HCT116 (cell line): Measurements from ENCODE around the gene CNTNAP2. TPM values are rescaled to one million over a fixed set of nuclear protein-coding genes. Genes with fewer than 3 reads are reported as not detected.

ENCODE experiments used
- ATAC-seq: fragments of 200-7000 bp; cut with Tn5 transposase; 2 replicates; pipeline ENCODE4 v1.9.1; 2020; ENCODE audit warnings: mild to moderate bottlenecking, moderate library complexity
- BruUV-seq: library from RNA; stranded (reverse); fragments of 400-500 nt; replicated peaks from 2 replicates; lab custom pipeline; 2021; lab: Mats Ljungman, UMichigan
- CTCF ChIA-PET: fragments of 300-600 bp; sonication (Branson Sonifier 250); formaldehyde crosslinking; loops from one replicate; lab custom pipeline; 2021; ENCODE audit warnings: antibody characterized with exemption; lab: Charles Lee
- POLR2A ChIA-PET: fragments of 300-600, 350-600 bp; sonication (Branson Sonifier 250); formaldehyde crosslinking; loops from one replicate; lab custom pipeline; 2021; ENCODE audit warnings: antibody characterized with exemption; lab: Charles Lee
- RAD21 ChIA-PET, 2 experiments: fragments of 300-600 bp; sonication (Branson Sonifier 250); formaldehyde crosslinking; loops; one replicate each; lab custom pipeline; 2023; ENCODE audit warnings: low total read pairs in 2 of 2; ENCODE audit not compliant: uncharacterized antibody in 2 of 2, unreplicated experiment in 2 of 2, low non-redundant PET in 1 of 2; lab: Charles Lee
- DNase-seq: peaks from one replicate; pipeline ENCODE4 v3.0.0-alpha.2; 2010; ENCODE audit warnings: low read depth, low spot score
- H2AFZ ChIP-seq: fragments of 200-600 bp; shearing (Covaris generic), sonication (generic); 2 replicates; pipeline ENCODE4 v1.6.1; 2017; ENCODE audit warnings: low read depth, mixed run types, mixed read lengths, antibody characterized with exemption, low read length; ENCODE audit not compliant: poor library complexity, severe bottlenecking
- H3K27ac ChIP-seq: 2 replicates; pipeline ENCODE4 v1.5.1; 2012; ENCODE audit warnings: low read depth, low read length
- H3K27me3 ChIP-seq: fragments of 200-600 bp; sonication (generic); 2 replicates; pipeline ENCODE4 v1.6.1; 2016; ENCODE audit warnings: mixed run types, low read length, mixed read lengths; ENCODE audit not compliant: insufficient read depth
- H3K36me3 ChIP-seq, 2 experiments: fragments of 200-500 bp in 1 of 2; fragments of 200-600 bp in 1 of 2; sonication (Bioruptor generic) in 1 of 2; sonication (generic) in 1 of 2; 2 replicates each; pipeline versions ENCODE4 v1.5.1 to v1.6.1; 2014 to 2016; ENCODE audit warnings: low read length in 2 of 2, inconsistent platforms in 1 of 2, mixed read lengths in 1 of 2, mixed run types in 1 of 2; ENCODE audit not compliant: insufficient read depth in 2 of 2, control insufficient read depth in 1 of 2
- H3K4me1 ChIP-seq, 2 experiments: fragments of 200-600 bp in 1 of 2; sonication (generic) in 1 of 2; 2 replicates each; pipeline versions ENCODE4 v1.5.1 to v1.6.1; 2012 to 2017; ENCODE audit warnings: low read length in 2 of 2, inconsistent platforms in 1 of 2, mild to moderate bottlenecking in 1 of 2, mixed read lengths in 1 of 2, mixed run types in 1 of 2, moderate library complexity in 1 of 2; ENCODE audit not compliant: insufficient read depth in 2 of 2, control insufficient read depth in 1 of 2
- H3K4me2 ChIP-seq: fragments of 200-600 bp; sonication (generic); 2 replicates; pipeline ENCODE4 v1.6.1; 2017; ENCODE audit warnings: mixed run types, low read length, mixed read lengths
- H3K4me3 ChIP-seq, 2 experiments: fragments of 200-600 bp in 1 of 2; sonication (generic) in 1 of 2; replicated peaks in 1 of 2; 2 replicates each; pipeline ENCODE4 v1.5.1; 2011 to 2016; ENCODE audit warnings: low read length in 2 of 2, control low read depth in 1 of 2, low read depth in 1 of 2, mild to moderate bottlenecking in 1 of 2, mixed read lengths in 1 of 2, mixed run types in 1 of 2
- H3K79me2 ChIP-seq: fragments of 200-600 bp; sonication (generic); 2 replicates; pipeline ENCODE4 v1.6.1; 2017; ENCODE audit warnings: mild to moderate bottlenecking, mixed run types, low read length, moderate library complexity, mixed read lengths; ENCODE audit not compliant: insufficient read depth
- H3K9ac ChIP-seq: fragments of 200-600 bp; sonication (generic); 2 replicates; pipeline ENCODE4 v1.6.1; 2016; ENCODE audit warnings: low read length, mixed read lengths
- H3K9me2 ChIP-seq: fragments of 200-600 bp; sonication (generic), shearing (Covaris generic); 2 replicates; pipeline ENCODE4 v1.6.1; 2017; ENCODE audit warnings: mixed run types, mild to moderate bottlenecking, moderate library complexity; ENCODE audit not compliant: insufficient read depth
- H3K9me3 ChIP-seq, 2 experiments: fragments of 200-500 bp in 1 of 2; fragments of 200-600 bp in 1 of 2; sonication (Bioruptor generic) in 1 of 2; sonication (generic) in 1 of 2; 2 replicates each; pipeline ENCODE4 v1.6.1; 2014 to 2017; ENCODE audit warnings: low read length in 2 of 2, mixed read lengths in 2 of 2, inconsistent platforms in 1 of 2, low read depth in 1 of 2, mild to moderate bottlenecking in 1 of 2, mixed run types in 1 of 2, moderate library complexity in 1 of 2; ENCODE audit not compliant: control insufficient read depth in 1 of 2, insufficient read depth in 1 of 2
- H4K20me1 ChIP-seq: fragments of 200-600 bp; sonication (generic), shearing (Covaris generic); 2 replicates; pipeline ENCODE4 v1.6.1; 2017; ENCODE audit warnings: mixed run types, mild to moderate bottlenecking, moderate library complexity; ENCODE audit not compliant: insufficient read depth
- CBX3 ChIP-seq: IDR thresholded peaks from 2 replicates; pipeline ENCODE4 v1.6.1; 2012; ENCODE audit warnings: low read depth
- CTCF ChIP-seq, 3 experiments: fragments of 200-600 bp in 1 of 3; sonication (generic) in 1 of 3; IDR thresholded peaks in 2 of 3; conservative IDR thresholded peaks in 1 of 3; 2 replicates each; pipeline ENCODE4 v1.5.1; 2012 to 2017; ENCODE audit warnings: low read depth in 2 of 3, low read length in 2 of 3, antibody characterized with exemption in 1 of 3, borderline replicate concordance in 1 of 3, control low read depth in 1 of 3, mild to moderate bottlenecking in 1 of 3, mixed read lengths in 1 of 3, mixed run types in 1 of 3, moderate library complexity in 1 of 3; ENCODE audit not compliant: insufficient read depth in 1 of 3
- EZH2 ChIP-seq: fragments of 200-600 bp; sonication (generic); IDR thresholded peaks from 2 replicates; pipeline ENCODE4 v1.6.1; 2017; ENCODE audit warnings: antibody characterized with exemption, mixed run types
- POLR2A ChIP-seq: IDR thresholded peaks from 2 replicates; pipeline ENCODE4 v1.7.0; 2011; ENCODE audit warnings: borderline replicate concordance; ENCODE audit not compliant: insufficient read depth, insufficient read length; ENCODE audit errors: extremely low read depth
- POLR2AphosphoS5 ChIP-seq: IDR thresholded peaks from 2 replicates; pipeline ENCODE4 v1.6.1; 2011; ENCODE audit warnings: mild to moderate bottlenecking, low read depth, low read length, moderate library complexity
- REST ChIP-seq: IDR thresholded peaks from 2 replicates; pipeline ENCODE4 v1.6.1; 2012; ENCODE audit warnings: low read depth
- YY1 ChIP-seq: IDR thresholded peaks from 2 replicates; pipeline ENCODE4 v1.6.1; 2011; ENCODE audit warnings: low read length, low read depth, moderate library complexity, mild to moderate bottlenecking; ENCODE audit not compliant: insufficient replicate concordance; ENCODE audit errors: extremely low read depth
- intact Hi-C: fragments of 100-400 bp; cut with micrococcal nuclease; formaldehyde crosslinking; loops from 2 replicates; pipeline ENCODE4 v1.10.0; 2022
- total RNA-seq: library from RNA; stranded (reverse); gene quantifications from one replicate; pipeline ENCODE4 v1.2.1, GENCODE V29; 2021; ENCODE audit not compliant: unreplicated experiment
- TF ChIP-seq, protein P1 (sequence below): IDR thresholded peaks from 2 replicates; pipeline ENCODE4 v1.6.1; 2011; ENCODE audit warnings: mild to moderate bottlenecking, low read length, moderate library complexity; ENCODE audit not compliant: insufficient replicate concordance; ENCODE audit errors: extremely low read depth

CNTNAP2 gene
- total RNA-seq, 1 experiment from 2014 or later, result 0.37 TPM

GRCh38 chr7:146665023-146665422, 548.4 kb downstream of the CNTNAP2 start:
- ChIA-PET POLR2A (no interaction called here), RAD21 (no interaction called here)
- H3K27me3 ChIP-seq, result no peaks in the 10 kb centered on the region

GRCh38 chr7:146670532-146670931, 553.9 kb downstream of the CNTNAP2 start:
- no peak for ATAC-seq
- ChIA-PET RAD21 (no interaction called here), CTCF (no interaction called here), POLR2A (no interaction called here)
- Histone ChIP-seq H3K36me3 (no peaks in the 10 kb centered on the region), H3K9me3 (peaks cover 11 to 33% of the 10 kb centered on the region in 2 experiments; a peak in 3 of 4 replicates), H4K20me1 (no peaks in the 10 kb centered on the region), H3K9me2 (no peaks in the 10 kb centered on the region), H2AFZ (no peak overlapping the region), H3K27ac (no peak overlapping the region), H3K4me2 (no peak overlapping the region), H3K4me3 (no peak overlapping the region), H3K4me1 (no peaks in the 10 kb centered on the region), H3K9ac (no peak overlapping the region), H3K27me3 (no peaks in the 10 kb centered on the region), H3K79me2 (no peaks in the 10 kb centered on the region)
- no peak for DNase-seq
- no TSS peak for BruUV-seq
- intact Hi-C loops, result no loop called here
- TF ChIP-seq YY1 (no peak), CTCF (IDR thresholded peaks at IDR 0.05 in 2 of 3, conservative IDR thresholded peaks at IDR 0.05 in 1 of 3; ENCODE audit: borderline replicate concordance in 1 of 3, insufficient read depth in 1 of 3, low read depth in 2 of 3, low read length in 2 of 3) (no peak), CBX3 (no peak), POLR2AphosphoS5 (no peak), REST (no peak)
- TF ChIP-seq, protein P1, sequence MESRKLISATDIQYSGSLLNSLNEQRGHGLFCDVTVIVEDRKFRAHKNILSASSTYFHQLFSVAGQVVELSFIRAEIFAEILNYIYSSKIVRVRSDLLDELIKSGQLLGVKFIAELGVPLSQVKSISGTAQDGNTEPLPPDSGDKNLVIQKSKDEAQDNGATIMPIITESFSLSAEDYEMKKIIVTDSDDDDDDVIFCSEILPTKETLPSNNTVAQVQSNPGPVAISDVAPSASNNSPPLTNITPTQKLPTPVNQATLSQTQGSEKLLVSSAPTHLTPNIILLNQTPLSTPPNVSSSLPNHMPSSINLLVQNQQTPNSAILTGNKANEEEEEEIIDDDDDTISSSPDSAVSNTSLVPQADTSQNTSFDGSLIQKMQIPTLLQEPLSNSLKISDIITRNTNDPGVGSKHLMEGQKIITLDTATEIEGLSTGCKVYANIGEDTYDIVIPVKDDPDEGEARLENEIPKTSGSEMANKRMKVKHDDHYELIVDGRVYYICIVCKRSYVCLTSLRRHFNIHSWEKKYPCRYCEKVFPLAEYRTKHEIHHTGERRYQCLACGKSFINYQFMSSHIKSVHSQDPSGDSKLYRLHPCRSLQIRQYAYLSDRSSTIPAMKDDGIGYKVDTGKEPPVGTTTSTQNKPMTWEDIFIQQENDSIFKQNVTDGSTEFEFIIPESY, result no peak
- TF ChIP-seq, all 23 proteins: peak for 0

More at GRCh38 chr7:146665023-146665422, 548.4 kb downstream of the CNTNAP2 start:
- H3K36me3 ChIP-seq, result no peaks in the 10 kb centered on the region
- DNase-seq (no peak), ATAC-seq (no peak)
- H3K4me3 ChIP-seq, result no peak overlapping the region
- H3K9me3 ChIP-seq, result peaks cover 2 to 19% of the 10 kb centered on the region in 2 experiments; a peak in 3 of 4 replicates
- intact Hi-C loops, result no loop called here
- H4K20me1 ChIP-seq, result no peaks in the 10 kb centered on the region
- no peaks in the 10 kb centered on the region for H3K4me1 ChIP-seq
- H3K27ac ChIP-seq, result no peak overlapping the region
- H3K9ac ChIP-seq, result no peak overlapping the region
- no peaks in the 10 kb centered on the region for H3K9me2 ChIP-seq
- no TSS peak for BruUV-seq
- no peak for TF ChIP-seq POLR2A
- TF ChIP-seq EZH2, result no peak
- H3K4me2 ChIP-seq, result no peak overlapping the region
- H3K79me2 ChIP-seq, result no peaks in the 10 kb centered on the region
- CTCF ChIA-PET, result no interaction called here
- no peak overlapping the region for H2AFZ ChIP-seq
